CD4-positive, alpha-beta memory T cell (primary cell): Measurements from ENCODE around the gene ZNF148. TPM values are rescaled to one million over a fixed set of nuclear protein-coding genes. Genes with fewer than 3 reads are reported as not detected.

Experiments
- CTCF ChIA-PET: fragments of 350-600 bp; sonication (Branson Sonifier 250); formaldehyde crosslinking; loops from one replicate; lab custom pipeline; 2021; ENCODE audit warnings: inconsistent platforms; ENCODE audit not compliant: partially characterized antibody; lab: Charles Lee
- POLR2A ChIA-PET: fragments of 350-600 bp; sonication (Branson Sonifier 250); formaldehyde crosslinking; loops from one replicate; lab custom pipeline; 2021; ENCODE audit not compliant: partially characterized antibody; lab: Charles Lee
- DNase-seq, 5 donors: peaks; one replicate each; pipeline versions ENCODE4 v3.0.0 to v3.0.0-alpha.2; 2020 to 2022; ENCODE audit warnings: mixed read lengths in 1 of 5
- H3K27ac ChIP-seq: one replicate; pipeline ENCODE4 v1.7.0; 2013; ENCODE audit warnings: low read depth, low read length
- H3K27me3 ChIP-seq: 2 replicates; pipeline ENCODE4 v1.7.0; 2013; ENCODE audit warnings: mild to moderate bottlenecking, low read length, moderate library complexity; ENCODE audit not compliant: insufficient read depth
- H3K36me3 ChIP-seq: 2 replicates; pipeline ENCODE4 v1.7.0; 2013; ENCODE audit warnings: mild to moderate bottlenecking, low read length, moderate library complexity; ENCODE audit not compliant: insufficient read depth
- H3K4me1 ChIP-seq: 2 replicates; pipeline ENCODE4 v1.7.0; 2013; ENCODE audit warnings: mild to moderate bottlenecking, low read length, moderate library complexity; ENCODE audit not compliant: insufficient read depth
- H3K4me3 ChIP-seq, 2 donors: one replicate each; pipeline ENCODE4 v1.7.0; 2013; ENCODE audit warnings: low read length in 2 of 2, mild to moderate bottlenecking in 1 of 2
- H3K9me3 ChIP-seq, 2 donors: one replicate each; pipeline ENCODE4 v1.7.0; 2013; ENCODE audit warnings: low read length in 2 of 2, control low read depth in 1 of 2; ENCODE audit not compliant: control insufficient read depth in 1 of 2
- H3K27ac Mint-ChIP-seq, 7 donors: one replicate each; pipeline ENCODE4 v1.8.0; 2020 to 2021; ENCODE audit warnings: mixed read lengths in 7 of 7, mild to moderate bottlenecking in 6 of 7, inconsistent platforms in 3 of 7, moderate library complexity in 3 of 7
- H3K27me3 Mint-ChIP-seq, 2 donors: one replicate each; pipeline ENCODE4 v1.8.0; 2020 to 2021; ENCODE audit warnings: mixed read lengths in 2 of 2
- H3K36me3 Mint-ChIP-seq, 2 donors: one replicate each; pipeline ENCODE4 v1.8.0; 2020 to 2021; ENCODE audit warnings: mixed read lengths in 2 of 2, inconsistent platforms in 1 of 2, mild to moderate bottlenecking in 1 of 2
- H3K4me1 Mint-ChIP-seq, 4 donors: one replicate each; pipeline ENCODE4 v1.8.0; 2020 to 2021; ENCODE audit warnings: mixed read lengths in 4 of 4, mild to moderate bottlenecking in 1 of 4
- H3K4me3 Mint-ChIP-seq, 8 donors: one replicate each; pipeline ENCODE4 v1.8.0; 2020 to 2021; ENCODE audit warnings: mixed read lengths in 8 of 8, mild to moderate bottlenecking in 7 of 8, moderate library complexity in 6 of 8, inconsistent platforms in 3 of 8
- H3K9me3 Mint-ChIP-seq, 8 donors: one replicate each; pipeline ENCODE4 v1.8.0; 2020 to 2021; ENCODE audit warnings: mixed read lengths in 8 of 8, mild to moderate bottlenecking in 5 of 8, inconsistent platforms in 3 of 8, moderate library complexity in 1 of 8
- intact Hi-C: fragments of 100-400 bp; cut with micrococcal nuclease; formaldehyde crosslinking; loops from one replicate; pipeline ENCODE4 v1.15.1; 2023
- polyA plus RNA-seq, 2 donors: library from polyadenylated mRNA; unstranded; fragments of 300-500 nt; fragmentation: Illumina TruSeq; gene quantifications; one replicate each; pipeline ENCODE4 v1.2.3, GENCODE V29; 2021
- total RNA-seq, 2 experiments: library from RNA; stranded (reverse); gene quantifications; one replicate each; pipeline ENCODE4 v1.2.3, GENCODE V29; 2021

ZNF148 gene
- total and polyA plus RNA-seq, 4 experiments from 2014 or later: 60.6 to 74.7 (median 64.0) TPM

DNA sequence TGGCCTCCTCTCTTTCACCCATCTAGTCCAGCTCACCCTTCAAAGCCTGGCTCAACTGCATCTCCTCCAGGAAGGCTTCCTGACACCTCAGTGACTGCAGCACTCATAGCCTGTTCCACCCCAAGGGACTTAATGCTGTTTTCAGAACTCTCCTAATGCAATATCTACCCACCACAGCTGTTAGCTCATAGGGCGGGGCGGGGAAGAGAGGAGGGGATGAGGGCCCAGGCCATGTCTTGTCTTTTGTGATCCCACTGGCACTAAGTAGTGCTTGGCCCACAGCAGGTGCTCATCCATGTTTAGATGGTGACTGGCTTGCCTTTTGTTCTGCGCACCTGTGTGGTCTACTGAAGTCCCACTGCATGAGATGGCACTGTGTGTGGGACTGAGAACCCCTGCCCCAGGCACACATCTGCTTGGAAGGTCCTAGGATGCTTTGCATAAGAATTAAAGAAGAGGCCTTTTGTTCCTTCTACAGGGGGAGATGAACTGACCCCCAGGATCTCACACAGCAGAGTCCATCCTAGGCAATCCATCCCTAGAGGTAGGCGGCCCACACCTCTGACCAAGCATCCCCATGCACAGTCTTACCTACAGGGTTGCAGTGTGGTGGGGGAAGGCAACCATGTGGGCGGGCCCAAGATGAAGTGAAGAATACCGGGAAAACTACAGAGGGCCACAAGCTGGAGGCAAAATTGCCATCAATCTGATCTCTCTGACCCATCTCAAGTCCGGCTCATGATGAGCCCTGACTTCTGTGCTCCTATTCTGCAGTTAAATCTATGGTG, 185.6 kb downstream of the ZNF148 start:
- no peak overlapping the region for H3K27ac ChIP-seq
- Mint-ChIP-seq H3K27me3 (peaks cover 2% of the 10 kb centered on the region in 2 donors), H3K27ac (no peak overlapping the region), H3K9me3 (peaks cover 0 to 2% (median 0%) of the 10 kb centered on the region in 8 donors), H3K36me3 (no peaks in the 10 kb centered on the region), H3K4me3 (no peak overlapping the region), H3K4me1 (no peaks in the 10 kb centered on the region)
- no peaks in the 10 kb centered on the region for H3K27me3 ChIP-seq
- no peaks in the 10 kb centered on the region for H3K9me3 ChIP-seq
- no peak for DNase-seq
- no peaks in the 10 kb centered on the region for H3K36me3 ChIP-seq
- H3K4me3 ChIP-seq: no peak overlapping the region
- no peaks in the 10 kb centered on the region for H3K4me1 ChIP-seq
- CTCF ChIA-PET: no interaction called here
- intact Hi-C loops: no loop called here
- POLR2A ChIA-PET: no interaction called here

DNA sequence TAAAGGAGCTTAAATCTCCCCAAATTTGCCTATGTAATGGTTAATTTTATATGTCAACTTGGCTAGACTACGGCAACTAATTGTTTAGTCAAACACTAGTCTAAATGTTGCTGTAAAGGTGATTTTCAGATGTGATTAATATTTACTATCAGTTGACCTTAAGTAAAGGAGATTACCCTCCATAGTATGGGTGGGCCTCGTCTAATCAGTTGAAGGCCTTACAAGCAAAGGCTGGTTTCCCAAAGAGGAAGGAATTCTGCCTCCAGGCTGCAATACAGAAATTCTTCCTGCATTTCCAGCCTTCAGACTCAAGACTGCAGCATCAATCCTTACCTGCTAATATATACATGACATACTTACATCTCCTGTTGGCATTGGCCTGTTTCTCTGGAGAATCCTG, 186.2 kb downstream of the ZNF148 start:
- DNase-seq: no peak
- H3K9me3 ChIP-seq: no peaks in the 10 kb centered on the region
- no peaks in the 10 kb centered on the region for H3K36me3 ChIP-seq
- ChIA-PET CTCF (interaction anchor here (0.9 kb wide), 1 partner anchor 10 kb away, joined by 3 read pairs; no protein-coding TSS in a partner anchor), POLR2A (no interaction called here)
- H3K27ac Mint-ChIP-seq: no peak overlapping the region
- peaks cover 0 to 2% (median 0%) of the 10 kb centered on the region in 8 donors for H3K9me3 Mint-ChIP-seq
- H3K27me3 Mint-ChIP-seq: peaks cover 2% of the 10 kb centered on the region in 2 donors
- no peak overlapping the region for H3K4me3 ChIP-seq
- intact Hi-C loops: no loop called here
- no peaks in the 10 kb centered on the region for H3K4me1 Mint-ChIP-seq
- H3K27me3 ChIP-seq: no peaks in the 10 kb centered on the region
- no peaks in the 10 kb centered on the region for H3K4me1 ChIP-seq
- H3K27ac ChIP-seq: no peak overlapping the region
- H3K4me3 Mint-ChIP-seq: no peak overlapping the region
- no peaks in the 10 kb centered on the region for H3K36me3 Mint-ChIP-seq

DNA sequence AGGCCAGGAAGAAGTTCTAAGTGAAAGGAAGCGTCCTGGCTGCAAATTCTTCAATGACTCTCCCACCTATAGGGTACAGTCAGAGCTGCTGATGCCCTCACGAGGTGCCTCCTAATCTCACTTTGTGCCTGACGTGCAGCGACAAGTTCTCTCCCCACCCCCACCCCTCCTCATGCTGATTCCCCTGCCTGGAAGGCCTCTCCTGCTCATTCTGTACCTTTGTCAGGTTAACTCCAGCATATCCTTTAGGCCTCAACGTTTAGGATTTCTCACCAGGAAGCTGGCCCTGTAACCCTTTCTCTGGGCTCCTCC, 187.6 kb downstream of the ZNF148 start:
- ChIA-PET CTCF (no interaction called here), POLR2A (no interaction called here)
- no peaks in the 10 kb centered on the region for H3K36me3 ChIP-seq
- no peak overlapping the region for H3K4me3 ChIP-seq
- Mint-ChIP-seq H3K36me3 (no peaks in the 10 kb centered on the region), H3K4me1 (no peaks in the 10 kb centered on the region), H3K4me3 (no peak overlapping the region), H3K27me3 (no peaks in the 10 kb centered on the region), H3K27ac (no peak overlapping the region), H3K9me3 (peaks cover 0 to 2% (median 0%) of the 10 kb centered on the region in 8 donors)
- H3K9me3 ChIP-seq: no peaks in the 10 kb centered on the region
- H3K4me1 ChIP-seq: no peaks in the 10 kb centered on the region
- DNase-seq: no peak
- intact Hi-C loops: no loop called here
- no peak overlapping the region for H3K27ac ChIP-seq
- no peaks in the 10 kb centered on the region for H3K27me3 ChIP-seq

DNA sequence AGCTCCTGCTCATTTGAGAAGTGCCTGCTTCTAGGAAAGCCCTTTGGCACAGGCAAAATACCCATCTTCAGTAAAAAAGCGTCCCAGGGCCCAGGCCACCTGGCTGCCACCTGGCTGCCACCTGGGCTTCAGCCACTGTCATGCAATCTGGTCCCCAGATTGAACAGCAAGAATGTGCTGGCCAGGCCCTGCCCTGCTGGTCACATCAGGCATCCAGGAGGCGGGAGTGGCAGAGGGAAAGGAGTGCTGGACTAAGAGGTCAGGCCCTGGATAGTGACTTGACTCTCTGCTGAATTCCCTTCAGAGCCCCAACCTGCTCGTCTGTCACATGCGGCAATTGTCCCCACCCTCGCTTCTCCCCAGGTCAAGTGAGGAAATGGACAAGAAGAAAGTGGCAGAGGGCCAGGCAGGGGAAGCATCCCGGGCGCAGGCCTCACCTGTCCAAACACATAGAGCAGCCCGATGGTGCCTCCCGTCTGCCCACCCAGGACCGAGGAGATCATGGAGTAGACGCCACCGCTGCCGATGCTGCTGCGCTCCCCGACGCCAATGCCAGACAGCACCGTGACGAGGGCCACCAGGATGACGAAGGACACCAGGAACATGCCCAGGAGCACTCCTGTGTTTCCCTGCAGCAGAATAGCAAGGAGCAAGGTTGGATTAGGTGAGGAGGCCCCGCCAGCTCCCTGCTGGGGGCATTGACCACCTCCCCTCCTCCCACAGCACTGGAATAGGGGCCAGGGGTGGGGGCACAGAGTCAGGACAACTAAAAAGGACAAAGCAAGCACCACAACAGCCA, 188.1 kb downstream of the ZNF148 start:
- Histone ChIP-seq H3K4me1 (no peaks in the 10 kb centered on the region), H3K27me3 (no peaks in the 10 kb centered on the region), H3K36me3 (no peaks in the 10 kb centered on the region), H3K27ac (no peak overlapping the region), H3K9me3 (no peaks in the 10 kb centered on the region), H3K4me3 (no peak overlapping the region)
- POLR2A ChIA-PET: no interaction called here
- no peaks in the 10 kb centered on the region for H3K4me1 Mint-ChIP-seq
- CTCF ChIA-PET: no interaction called here
- no peak for DNase-seq
- intact Hi-C loops: no loop called here
- H3K4me3 Mint-ChIP-seq: no peak overlapping the region
- H3K27me3 Mint-ChIP-seq: no peaks in the 10 kb centered on the region
- H3K9me3 Mint-ChIP-seq: peaks cover 0 to 2% (median 0%) of the 10 kb centered on the region in 8 donors
- H3K36me3 Mint-ChIP-seq: no peaks in the 10 kb centered on the region
- no peak overlapping the region for H3K27ac Mint-ChIP-seq

DNA sequence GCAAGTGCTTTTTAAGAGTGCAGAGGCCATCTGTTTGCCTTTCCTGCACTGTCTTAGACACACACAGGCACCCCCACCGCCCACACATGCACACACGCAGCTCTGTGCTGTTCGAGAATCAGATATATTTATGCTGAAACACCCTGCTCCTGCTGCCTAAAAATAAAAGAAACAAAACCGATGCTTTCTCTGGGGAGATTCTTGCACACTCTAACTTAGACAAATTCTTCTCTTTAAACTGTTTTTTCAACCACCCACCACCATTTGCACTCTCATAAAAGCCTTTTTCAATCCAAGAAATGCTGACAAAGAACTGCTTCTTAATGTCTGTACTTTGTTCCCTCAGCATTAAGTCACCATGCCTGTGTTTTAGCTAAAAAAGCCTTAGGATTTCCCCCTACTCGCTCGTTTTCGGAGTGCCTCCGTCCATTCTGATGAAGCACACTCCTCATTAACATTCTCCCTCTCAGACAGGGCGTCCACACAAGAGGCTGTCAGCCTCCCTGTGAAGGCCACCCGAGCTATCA, 188.8 kb downstream of the ZNF148 start:
- POLR2A ChIA-PET: no interaction called here
- Histone ChIP-seq H3K27me3 (no peaks in the 10 kb centered on the region), H3K4me3 (no peak overlapping the region), H3K9me3 (no peaks in the 10 kb centered on the region), H3K4me1 (no peaks in the 10 kb centered on the region), H3K27ac (no peak overlapping the region), H3K36me3 (no peaks in the 10 kb centered on the region)
- no peak for DNase-seq
- Mint-ChIP-seq H3K4me3 (no peak overlapping the region), H3K27ac (peak overlapping the region in 1 of 7 donors; percentile 9), H3K36me3 (no peaks in the 10 kb centered on the region), H3K27me3 (no peaks in the 10 kb centered on the region), H3K4me1 (no peaks in the 10 kb centered on the region), H3K9me3 (peaks cover 0 to 2% (median 0%) of the 10 kb centered on the region in 8 donors)
- CTCF ChIA-PET: no interaction called here
- intact Hi-C loops: no loop called here

DNA sequence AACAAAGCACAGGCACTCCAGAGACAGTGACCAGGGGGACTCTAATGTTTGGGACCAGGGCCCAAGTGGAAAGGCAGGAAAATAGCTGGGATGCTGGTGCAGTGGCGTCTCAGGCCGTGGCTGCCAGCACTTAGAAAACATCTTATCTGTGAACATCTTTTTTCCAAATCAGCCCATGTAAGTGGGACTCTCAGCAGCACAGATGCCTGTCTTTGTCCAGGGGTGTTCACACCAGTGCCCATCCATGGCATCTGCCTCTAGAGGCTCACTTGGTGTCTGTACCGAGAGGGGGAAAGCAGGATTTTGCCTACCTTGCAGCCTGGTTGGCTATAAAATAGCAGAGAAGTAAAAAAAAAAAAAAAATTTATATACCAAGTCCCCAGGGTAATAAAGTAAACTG, 189.3 kb downstream of the ZNF148 start:
- no peak overlapping the region for H3K4me3 ChIP-seq
- Mint-ChIP-seq H3K9me3 (peaks cover 0 to 2% (median 0%) of the 10 kb centered on the region in 8 donors), H3K27ac (no peak overlapping the region), H3K4me3 (no peak overlapping the region), H3K36me3 (no peaks in the 10 kb centered on the region), H3K27me3 (no peaks in the 10 kb centered on the region), H3K4me1 (no peaks in the 10 kb centered on the region)
- H3K4me1 ChIP-seq: no peaks in the 10 kb centered on the region
- H3K9me3 ChIP-seq: no peaks in the 10 kb centered on the region
- no peak for DNase-seq
- no peaks in the 10 kb centered on the region for H3K27me3 ChIP-seq
- ChIA-PET CTCF (no interaction called here), POLR2A (no interaction called here)
- intact Hi-C loops: no loop called here
- H3K27ac ChIP-seq: no peak overlapping the region
- H3K36me3 ChIP-seq: no peaks in the 10 kb centered on the region

DNA sequence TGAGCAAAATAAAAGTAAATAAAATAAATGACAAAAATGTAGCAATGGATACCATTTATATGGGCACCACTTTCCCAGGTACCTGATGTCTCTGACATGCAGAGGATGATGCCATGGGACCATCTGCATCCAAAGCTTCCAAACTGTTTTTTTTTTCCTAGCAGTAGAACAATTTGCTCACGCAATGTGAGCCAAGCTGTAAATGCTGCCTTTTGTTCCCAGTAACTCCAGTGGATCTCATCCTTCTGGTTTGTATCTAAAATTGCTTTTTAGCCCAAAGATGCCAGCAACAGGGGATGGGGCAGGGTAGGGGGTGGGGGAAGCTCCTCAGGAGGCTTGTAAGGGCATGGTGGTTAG, 195.3 kb downstream of the ZNF148 start:
- Mint-ChIP-seq H3K4me1 (no peaks in the 10 kb centered on the region), H3K27ac (no peak overlapping the region), H3K4me3 (no peak overlapping the region), H3K36me3 (no peaks in the 10 kb centered on the region), H3K27me3 (no peaks in the 10 kb centered on the region), H3K9me3 (no peaks in the 10 kb centered on the region)
- no peaks in the 10 kb centered on the region for H3K9me3 ChIP-seq
- no peak overlapping the region for H3K27ac ChIP-seq
- POLR2A ChIA-PET: no interaction called here
- CTCF ChIA-PET: no interaction called here
- DNase-seq: no peak
- intact Hi-C loops: no loop called here
- H3K36me3 ChIP-seq: no peaks in the 10 kb centered on the region
- H3K4me1 ChIP-seq: no peaks in the 10 kb centered on the region
- H3K4me3 ChIP-seq: no peak overlapping the region
- no peaks in the 10 kb centered on the region for H3K27me3 ChIP-seq
